ENCODE results near the gene AGAP9.
"Not testable (repeated sequence)": the region's sequence is repeated elsewhere in the genome, so short reads cannot be mapped to it uniquely, and the experiment has no call there.

AGAP9 gene

DNA sequence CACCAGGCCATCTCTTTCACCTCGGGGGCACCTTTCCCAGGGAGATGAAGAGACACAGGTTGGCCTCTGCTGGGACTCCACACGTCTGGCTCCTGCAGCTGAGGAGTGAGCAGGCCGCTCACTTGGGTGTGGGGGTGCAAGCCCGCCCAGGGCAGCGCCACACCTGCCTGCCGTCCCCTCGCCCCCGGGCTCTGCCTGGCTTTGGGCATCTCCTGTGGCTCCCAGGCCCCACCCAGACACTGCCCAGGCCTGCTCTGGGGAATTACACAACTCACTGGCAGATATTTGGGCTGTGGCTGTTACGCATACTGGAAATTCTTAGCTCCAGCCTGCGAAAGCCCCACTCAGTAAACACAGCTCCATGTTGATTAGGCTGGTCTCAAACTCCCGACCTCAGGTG, 39.5 kb downstream of the AGAP9 start, which contains the start of gene ANXA8:
Gene ANXA8, minus strand, starts transcription at position 193 of the 400 bp plus-strand sequence. Its CDS starts 182 bp downstream, at position 11.
- H2BK15ac ChIP-seq (ENCODE audit: low read length); H4K91ac ChIP-seq (ENCODE audit: low read depth, low read length, poor library complexity); H4K8ac ChIP-seq (ENCODE audit: low read depth, low read length); H3K23ac ChIP-seq (ENCODE audit: low read depth, low read length, poor library complexity); H3K9me3 ChIP-seq (replicated peaks in 1 of 2; ENCODE audit: control insufficient read depth in 2 of 2, insufficient read depth in 1 of 2, low read depth in 1 of 2, low read length in 2 of 2); H3K27ac ChIP-seq (replicated peaks; ENCODE audit: low read length); H3K14ac ChIP-seq (ENCODE audit: low read length); H3K79me1 ChIP-seq (ENCODE audit: low read depth, low read length); H2BK12ac ChIP-seq (ENCODE audit: low read length); H3K36me3 ChIP-seq (replicated peaks in 1 of 2; ENCODE audit: control insufficient read depth in 2 of 2, insufficient read depth in 2 of 2, low read length in 2 of 2); H3K4ac ChIP-seq (ENCODE audit: low read length); H2BK120ac ChIP-seq (ENCODE audit: low read depth, low read length); H3K27me3 ChIP-seq (ENCODE audit: control insufficient read depth in 3 of 3, insufficient read depth in 3 of 3, low read depth in 1 of 3, low read length in 3 of 3); H3K9ac ChIP-seq (ENCODE audit: low read depth, low read length, poor library complexity); H3K4me2 ChIP-seq (ENCODE audit: insufficient read depth, low read length, poor library complexity, severe bottlenecking); H2BK5ac ChIP-seq (ENCODE audit: low read length); H2AFZ ChIP-seq (ENCODE audit: low read length); DNase-seq (ENCODE audit: low spot score); H3K18ac ChIP-seq (ENCODE audit: low read length); H3K4me1 ChIP-seq (ENCODE audit: control insufficient read depth in 2 of 2, insufficient read depth in 1 of 2, low read depth in 1 of 2, low read length in 2 of 2); H2AK5ac ChIP-seq (ENCODE audit: low read depth, low read length); H3K4me3 ChIP-seq (ENCODE audit: low read length in 2 of 2): not testable (repeated sequence)
- no CpG with 5 or more reads among the region's 11 CpGs for WGBS, 2 donors (ENCODE audit: extremely low coverage in 2 of 2, insufficient read length in 2 of 2, insufficient replicate concordance in 1 of 2)

DNA sequence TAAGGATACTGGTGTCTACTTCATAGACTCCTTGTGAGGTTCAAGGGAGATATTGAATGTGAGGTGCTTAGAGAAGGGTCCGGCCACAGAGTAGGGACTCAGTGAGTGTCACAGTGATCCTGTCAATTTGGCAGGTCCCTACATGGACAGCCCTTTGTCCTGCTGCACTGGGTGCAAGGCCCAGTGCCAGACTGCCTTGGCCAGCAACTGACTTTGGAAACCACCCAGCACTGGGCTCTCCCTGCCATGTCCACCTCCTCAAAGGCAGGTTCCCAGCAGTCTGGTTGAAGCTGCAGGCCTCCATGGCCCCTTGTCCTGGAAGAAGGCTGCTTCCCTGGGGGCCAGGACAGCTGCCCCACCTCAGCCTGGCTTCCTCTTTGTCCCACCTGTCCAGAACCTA, 41.1 kb downstream of the AGAP9 start:
- no CpG with 5 or more reads among the region's 1 CpG for WGBS, 2 donors (ENCODE audit: extremely low coverage in 2 of 2, insufficient read length in 2 of 2, insufficient replicate concordance in 1 of 2)

DNA sequence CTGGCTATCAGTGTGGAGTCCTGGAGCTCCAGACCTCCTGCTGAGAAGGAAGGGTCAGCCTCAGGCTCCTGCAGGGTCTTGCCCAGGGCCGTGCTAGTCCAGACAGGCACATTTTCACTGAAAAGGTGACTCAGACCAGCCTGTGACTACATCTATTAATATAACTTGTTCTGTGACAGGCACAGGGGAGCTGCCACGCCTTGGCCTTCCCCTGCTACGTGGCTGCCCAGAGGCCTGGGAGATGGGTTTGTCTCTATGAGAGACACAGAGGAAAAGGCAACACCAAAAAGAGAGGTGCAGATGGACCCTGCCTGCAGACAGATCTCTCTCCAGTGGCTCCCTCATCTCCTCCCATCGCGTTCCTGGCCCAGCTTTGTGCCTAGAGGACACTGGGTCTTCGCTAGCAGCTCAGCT, 41.7 kb downstream of the AGAP9 start:
- not testable (repeated sequence) for H3K27me3 ChIP-seq (ENCODE audit: control insufficient read depth in 3 of 3, insufficient read depth in 3 of 3, low read depth in 1 of 3, low read length in 3 of 3); H3K18ac ChIP-seq (ENCODE audit: low read length); H2BK15ac ChIP-seq (ENCODE audit: low read length); H3K23ac ChIP-seq (ENCODE audit: low read depth, low read length, poor library complexity); H3K9me3 ChIP-seq (replicated peaks in 1 of 2; ENCODE audit: control insufficient read depth in 2 of 2, insufficient read depth in 1 of 2, low read depth in 1 of 2, low read length in 2 of 2); H3K4me2 ChIP-seq (ENCODE audit: insufficient read depth, low read length, poor library complexity, severe bottlenecking); H4K8ac ChIP-seq (ENCODE audit: low read depth, low read length); H2AFZ ChIP-seq (ENCODE audit: low read length); H4K91ac ChIP-seq (ENCODE audit: low read depth, low read length, poor library complexity); H3K9ac ChIP-seq (ENCODE audit: low read depth, low read length, poor library complexity); H3K4ac ChIP-seq (ENCODE audit: low read length); H2BK120ac ChIP-seq (ENCODE audit: low read depth, low read length); H3K14ac ChIP-seq (ENCODE audit: low read length); H3K27ac ChIP-seq (replicated peaks; ENCODE audit: low read length); H2BK5ac ChIP-seq (ENCODE audit: low read length); H3K36me3 ChIP-seq (replicated peaks in 1 of 2; ENCODE audit: control insufficient read depth in 2 of 2, insufficient read depth in 2 of 2, low read length in 2 of 2); DNase-seq (ENCODE audit: low spot score); H2BK12ac ChIP-seq (ENCODE audit: low read length); H3K4me3 ChIP-seq (ENCODE audit: low read length in 2 of 2); H2AK5ac ChIP-seq (ENCODE audit: low read depth, low read length); H3K4me1 ChIP-seq (ENCODE audit: control insufficient read depth in 2 of 2, insufficient read depth in 1 of 2, low read depth in 1 of 2, low read length in 2 of 2); H3K79me1 ChIP-seq (ENCODE audit: low read depth, low read length)
- WGBS, 2 donors (ENCODE audit: extremely low coverage in 2 of 2, insufficient read length in 2 of 2, insufficient replicate concordance in 1 of 2) = no CpG with 5 or more reads among the region's 6 CpGs

More for the DNA sequence above, 41.1 kb downstream of the AGAP9 start:
- H3K4ac ChIP-seq (ENCODE audit: low read length); H3K9ac ChIP-seq (ENCODE audit: low read depth, low read length, poor library complexity); DNase-seq (ENCODE audit: low spot score); H3K36me3 ChIP-seq (replicated peaks in 1 of 2; ENCODE audit: control insufficient read depth in 2 of 2, insufficient read depth in 2 of 2, low read length in 2 of 2); H3K9me3 ChIP-seq (replicated peaks in 1 of 2; ENCODE audit: control insufficient read depth in 2 of 2, insufficient read depth in 1 of 2, low read depth in 1 of 2, low read length in 2 of 2); H2AK5ac ChIP-seq (ENCODE audit: low read depth, low read length); H3K4me2 ChIP-seq (ENCODE audit: insufficient read depth, low read length, poor library complexity, severe bottlenecking); H3K4me3 ChIP-seq (ENCODE audit: low read length in 2 of 2); H2BK5ac ChIP-seq (ENCODE audit: low read length); H2AFZ ChIP-seq (ENCODE audit: low read length); H3K27me3 ChIP-seq (ENCODE audit: control insufficient read depth in 3 of 3, insufficient read depth in 3 of 3, low read depth in 1 of 3, low read length in 3 of 3); H4K8ac ChIP-seq (ENCODE audit: low read depth, low read length); H3K79me1 ChIP-seq (ENCODE audit: low read depth, low read length); H3K23ac ChIP-seq (ENCODE audit: low read depth, low read length, poor library complexity); H2BK15ac ChIP-seq (ENCODE audit: low read length); H2BK12ac ChIP-seq (ENCODE audit: low read length); H3K4me1 ChIP-seq (ENCODE audit: control insufficient read depth in 2 of 2, insufficient read depth in 1 of 2, low read depth in 1 of 2, low read length in 2 of 2); H3K27ac ChIP-seq (replicated peaks; ENCODE audit: low read length); H4K91ac ChIP-seq (ENCODE audit: low read depth, low read length, poor library complexity); H3K14ac ChIP-seq (ENCODE audit: low read length); H2BK120ac ChIP-seq (ENCODE audit: low read depth, low read length); H3K18ac ChIP-seq (ENCODE audit: low read length): not testable (repeated sequence)

DNA sequence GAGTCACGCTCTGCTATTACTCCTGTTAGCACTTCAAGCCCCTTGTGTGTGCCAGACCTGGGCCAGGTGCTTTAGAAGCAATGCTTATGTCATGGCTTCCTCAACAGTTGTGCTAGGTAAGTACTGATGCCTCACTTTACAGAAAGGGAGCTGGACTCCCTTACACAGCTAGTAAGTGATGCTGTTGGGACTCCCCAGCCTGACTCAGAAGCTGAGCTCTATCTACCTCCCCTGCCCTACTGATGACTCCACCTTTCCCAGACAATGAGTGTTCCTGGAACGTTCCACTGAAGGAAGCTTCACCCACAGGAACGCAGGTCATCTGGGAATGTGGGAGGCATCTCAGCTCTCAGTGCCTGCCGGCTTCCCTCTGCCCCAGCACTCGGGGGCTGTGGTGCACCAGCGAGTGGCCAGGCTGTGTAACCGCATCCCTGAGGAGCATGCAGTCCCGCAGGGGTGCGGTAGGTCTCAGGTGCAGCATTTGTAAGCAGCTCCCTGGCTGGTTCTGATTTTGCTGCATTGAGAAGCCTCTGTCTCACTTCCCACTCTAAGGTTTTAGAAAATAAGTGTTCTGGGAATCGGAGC, 42.2 kb downstream of the AGAP9 start:
- not testable (repeated sequence) for H3K14ac ChIP-seq (ENCODE audit: low read length); H3K4me2 ChIP-seq (ENCODE audit: insufficient read depth, low read length, poor library complexity, severe bottlenecking); H3K23ac ChIP-seq (ENCODE audit: low read depth, low read length, poor library complexity); H3K4me3 ChIP-seq (ENCODE audit: low read length in 2 of 2); H3K9me3 ChIP-seq (replicated peaks in 1 of 2; ENCODE audit: control insufficient read depth in 2 of 2, insufficient read depth in 1 of 2, low read depth in 1 of 2, low read length in 2 of 2); H3K18ac ChIP-seq (ENCODE audit: low read length); H3K27me3 ChIP-seq (ENCODE audit: control insufficient read depth in 3 of 3, insufficient read depth in 3 of 3, low read depth in 1 of 3, low read length in 3 of 3); H2BK120ac ChIP-seq (ENCODE audit: low read depth, low read length); H3K4me1 ChIP-seq (ENCODE audit: control insufficient read depth in 2 of 2, insufficient read depth in 1 of 2, low read depth in 1 of 2, low read length in 2 of 2); DNase-seq (ENCODE audit: low spot score); H2BK5ac ChIP-seq (ENCODE audit: low read length); H2AFZ ChIP-seq (ENCODE audit: low read length); H4K8ac ChIP-seq (ENCODE audit: low read depth, low read length); H3K36me3 ChIP-seq (replicated peaks in 1 of 2; ENCODE audit: control insufficient read depth in 2 of 2, insufficient read depth in 2 of 2, low read length in 2 of 2); H3K9ac ChIP-seq (ENCODE audit: low read depth, low read length, poor library complexity); H2BK12ac ChIP-seq (ENCODE audit: low read length); H3K4ac ChIP-seq (ENCODE audit: low read length); H2AK5ac ChIP-seq (ENCODE audit: low read depth, low read length); H3K79me1 ChIP-seq (ENCODE audit: low read depth, low read length); H3K27ac ChIP-seq (replicated peaks; ENCODE audit: low read length); H2BK15ac ChIP-seq (ENCODE audit: low read length); H4K91ac ChIP-seq (ENCODE audit: low read depth, low read length, poor library complexity)
- WGBS, 2 donors (ENCODE audit: extremely low coverage in 2 of 2, insufficient read length in 2 of 2, insufficient replicate concordance in 1 of 2) = no CpG with 5 or more reads among the region's 10 CpGs

Measured in neuronal stem cell (in vitro differentiated cells).